ENCODE measurements around the gene IL37. TPM values are rescaled to one million over a fixed set of nuclear protein-coding genes. Genes with fewer than 3 reads are reported as not detected.
A peak's percentile ranks its signal among the peaks of the same experiment; 100 is the strongest.
"Not testable (repeated sequence)": the region's sequence is repeated elsewhere in the genome, so short reads cannot be mapped to it uniquely, and the experiment has no call there.

Gene IL37
- total and polyA plus RNA-seq, 5 experiments from 2014 or later: not detected

- H3K4me3 Mint-ChIP-seq: no peak overlapping the region
- ATAC-seq (no peak), DNase-seq (no peak)
- peak overlapping the region in 3 of 10 donors; percentile 4 to 66 (median 35) for H3K27ac Mint-ChIP-seq
- H3K9me3 Mint-ChIP-seq: peaks cover 0 to 11% (median 0%) of the 10 kb centered on the region in 9 donors
- H3K27me3 Mint-ChIP-seq: peaks cover 0 to 3% (median 0%) of the 10 kb centered on the region in 5 donors
- H3K36me3 Mint-ChIP-seq: no peaks in the 10 kb centered on the region
- POLR2A ChIA-PET: no interaction called here
- H3K4me1 Mint-ChIP-seq: peaks cover 2 to 31% (median 8%) of the 10 kb centered on the region in 4 donors
Observed at GRCh38 chr2:112918256-112918655, 7.3 kb downstream of the IL37 start.

DNA sequence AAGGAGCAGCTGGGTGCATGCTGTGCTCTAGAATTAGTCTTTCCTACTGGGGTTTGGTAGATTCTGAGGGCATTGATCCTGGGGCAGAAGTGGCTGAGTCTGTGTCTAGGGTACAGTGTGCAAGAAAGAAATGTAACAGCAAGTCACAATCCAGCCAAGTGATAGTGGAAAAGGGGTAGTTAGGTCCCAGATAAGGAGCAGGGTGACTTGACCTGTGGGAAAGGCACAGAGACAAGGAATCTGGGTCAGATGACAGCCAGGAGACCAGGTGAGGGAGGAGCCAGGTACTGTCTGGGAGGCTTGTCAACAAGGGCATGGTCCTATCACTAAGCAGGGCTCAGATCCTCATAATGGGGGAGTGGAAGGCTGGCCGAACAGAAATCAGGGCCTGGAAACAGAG lies 8.1 kb downstream of the IL37 start:
- Mint-ChIP-seq H3K4me3 (no peak overlapping the region), H3K27me3 (peaks cover 0 to 3% (median 0%) of the 10 kb centered on the region in 5 donors), H3K4me1 (peaks cover 2 to 31% (median 8%) of the 10 kb centered on the region in 4 donors), H3K36me3 (no peaks in the 10 kb centered on the region), H3K9me3 (peaks cover 0 to 11% (median 0%) of the 10 kb centered on the region in 9 donors), H3K27ac (peak overlapping the region in 2 of 10 donors; percentile 14 to 83)
- POLR2A ChIA-PET: no interaction called here
- DNase-seq (no peak), ATAC-seq (no peak)

DNA sequence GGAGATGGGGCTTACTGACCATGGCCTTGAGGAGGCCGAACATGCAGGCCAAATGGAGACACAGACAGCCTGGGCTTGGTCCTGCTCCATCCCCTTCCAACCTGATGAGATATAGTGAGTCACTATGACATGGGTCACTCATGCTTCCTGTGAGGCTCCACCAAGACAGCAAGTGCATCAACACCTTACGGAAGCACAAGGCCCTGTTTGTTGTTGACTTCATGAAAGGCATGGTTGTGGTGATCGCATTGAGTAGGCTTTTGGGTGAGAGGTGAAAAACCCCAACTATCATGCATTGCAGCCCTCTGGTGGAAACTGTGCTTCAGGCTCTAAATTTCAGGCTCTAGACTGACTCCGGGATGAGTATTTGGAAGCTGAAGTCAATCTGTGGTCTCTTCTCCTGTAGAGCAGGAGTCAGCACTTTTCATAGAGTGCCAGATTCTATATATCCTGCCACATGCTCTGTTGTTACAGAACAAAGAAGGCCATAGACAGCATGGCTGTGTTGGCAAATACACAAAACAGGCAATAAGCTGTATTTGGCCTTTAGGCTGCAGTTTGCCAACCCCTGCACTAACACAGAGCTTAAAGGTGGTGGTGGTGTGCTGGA lies 10.1 kb downstream of the IL37 start:
- POLR2A ChIA-PET: no interaction called here
- Mint-ChIP-seq H3K27ac (peak overlapping the region in 4 of 10 donors; percentile 14 to 93 (median 84)), H3K4me1 (peaks cover 0 to 16% (median under 1%) of the 10 kb centered on the region in 4 donors), H3K9me3 (peaks cover 0 to 11% (median 0%) of the 10 kb centered on the region in 9 donors), H3K36me3 (no peaks in the 10 kb centered on the region), H3K27me3 (peaks cover 0 to 3% (median 0%) of the 10 kb centered on the region in 5 donors), H3K4me3 (no peak overlapping the region)
- ATAC-seq: peak in 1 of 2 donors; percentile 25
- peak in 1 of 10 donors; percentile 31 for DNase-seq

DNA sequence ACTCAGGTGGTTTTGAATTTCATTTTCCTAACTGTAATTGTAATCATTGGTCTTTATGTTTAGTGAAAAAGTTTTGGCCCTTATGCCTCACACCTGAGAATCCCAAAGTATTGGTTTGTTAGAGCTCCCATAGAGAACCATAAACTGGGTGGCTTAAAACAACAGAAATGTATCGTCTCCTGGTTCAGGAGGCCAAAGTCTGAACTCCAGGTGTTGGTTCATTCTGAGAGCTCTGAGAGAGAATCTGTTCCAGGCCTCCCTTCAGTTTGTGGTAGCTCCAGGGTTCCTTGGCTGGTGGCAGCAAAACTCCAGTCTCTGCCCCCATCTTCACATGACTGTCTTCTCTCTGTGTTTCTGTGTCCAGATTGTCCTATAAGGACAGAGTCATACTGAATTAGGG lies 11.0 kb downstream of the IL37 start:
- peaks cover 0 to 3% (median 0%) of the 10 kb centered on the region in 5 donors for H3K27me3 Mint-ChIP-seq
- ATAC-seq (no peak), DNase-seq (no peak)
- no peak overlapping the region for H3K27ac Mint-ChIP-seq
- POLR2A ChIA-PET: no interaction called here
- no peaks in the 10 kb centered on the region for H3K36me3 Mint-ChIP-seq
- H3K4me3 Mint-ChIP-seq: no peak overlapping the region
- peaks cover 0 to 6% (median 0%) of the 10 kb centered on the region in 4 donors for H3K4me1 Mint-ChIP-seq
- peaks cover 0 to 11% (median 0%) of the 10 kb centered on the region in 9 donors for H3K9me3 Mint-ChIP-seq

DNA sequence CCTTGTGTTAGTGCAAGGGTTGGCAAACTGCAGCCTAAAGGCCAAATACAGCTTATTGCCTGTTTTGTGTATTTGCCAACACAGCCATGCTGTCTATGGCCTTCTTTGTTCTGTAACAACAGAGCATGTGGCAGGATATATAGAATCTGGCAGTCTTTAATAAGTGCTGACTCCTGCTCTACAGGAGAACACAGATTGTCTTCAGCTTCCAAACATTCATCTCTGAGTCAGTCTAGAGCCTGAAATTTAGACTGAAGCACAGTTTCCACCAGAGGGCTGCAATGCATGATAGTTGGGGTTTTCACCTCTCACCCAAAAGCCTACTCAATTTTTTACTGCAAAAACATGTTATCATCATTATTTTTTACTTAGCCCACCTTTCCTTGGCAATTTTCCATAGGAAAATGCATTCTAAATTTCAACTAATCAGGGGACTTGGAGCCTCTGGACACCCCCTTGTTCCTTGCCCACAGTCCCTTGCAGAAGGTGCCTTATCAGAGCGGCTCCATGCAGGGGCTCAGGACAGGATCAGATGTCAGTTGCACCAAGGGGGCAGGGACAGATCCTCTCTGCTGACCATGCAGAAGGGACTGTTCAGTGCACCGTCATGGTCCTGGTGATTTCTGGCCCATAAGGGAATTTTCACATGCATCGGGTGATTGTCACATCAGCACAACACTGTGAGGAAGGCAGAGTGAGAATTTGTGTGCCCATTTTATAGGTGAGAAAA lies 12.4 kb downstream of the IL37 start:
- POLR2A ChIA-PET: no interaction called here
- DNase-seq (no peak), ATAC-seq (no peak)
- no peak overlapping the region for H3K27ac Mint-ChIP-seq
- no peak overlapping the region for H3K4me3 Mint-ChIP-seq
- peaks cover 0 to 3% (median 0%) of the 10 kb centered on the region in 5 donors for H3K27me3 Mint-ChIP-seq
- H3K36me3 Mint-ChIP-seq: no peaks in the 10 kb centered on the region
- H3K9me3 Mint-ChIP-seq: peaks cover 0 to 11% (median 0%) of the 10 kb centered on the region in 9 donors
- peaks cover 0 to 6% (median 0%) of the 10 kb centered on the region in 4 donors for H3K4me1 Mint-ChIP-seq

DNA sequence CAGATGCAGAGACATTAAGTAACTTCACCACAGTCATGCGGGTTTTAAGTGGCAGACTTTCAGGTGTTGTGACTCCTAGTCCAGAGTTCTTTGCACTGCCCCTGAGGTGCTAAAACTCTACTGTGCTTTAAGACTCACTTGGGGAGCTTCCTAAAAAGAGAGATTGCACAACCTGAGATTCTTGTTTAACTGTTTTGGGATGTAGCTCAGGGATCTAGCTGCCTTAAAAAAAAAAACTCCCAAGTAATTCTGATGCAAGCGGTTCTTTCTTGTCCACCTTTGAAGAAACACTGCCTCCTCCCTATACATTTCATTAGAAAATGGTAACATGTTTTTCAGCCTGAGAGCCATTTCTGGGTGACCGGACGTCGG lies 13.0 kb downstream of the IL37 start:
- H3K36me3 Mint-ChIP-seq: no peaks in the 10 kb centered on the region
- peaks cover 0 to 6% (median 0%) of the 10 kb centered on the region in 4 donors for H3K4me1 Mint-ChIP-seq
- no peak overlapping the region for H3K4me3 Mint-ChIP-seq
- peaks cover 0 to 3% (median 0%) of the 10 kb centered on the region in 5 donors for H3K27me3 Mint-ChIP-seq
- H3K27ac Mint-ChIP-seq: no peak overlapping the region
- DNase-seq (no peak), ATAC-seq (no peak)
- H3K9me3 Mint-ChIP-seq: peaks cover 0 to 11% (median 0%) of the 10 kb centered on the region in 9 donors
- POLR2A ChIA-PET: no interaction called here

DNA sequence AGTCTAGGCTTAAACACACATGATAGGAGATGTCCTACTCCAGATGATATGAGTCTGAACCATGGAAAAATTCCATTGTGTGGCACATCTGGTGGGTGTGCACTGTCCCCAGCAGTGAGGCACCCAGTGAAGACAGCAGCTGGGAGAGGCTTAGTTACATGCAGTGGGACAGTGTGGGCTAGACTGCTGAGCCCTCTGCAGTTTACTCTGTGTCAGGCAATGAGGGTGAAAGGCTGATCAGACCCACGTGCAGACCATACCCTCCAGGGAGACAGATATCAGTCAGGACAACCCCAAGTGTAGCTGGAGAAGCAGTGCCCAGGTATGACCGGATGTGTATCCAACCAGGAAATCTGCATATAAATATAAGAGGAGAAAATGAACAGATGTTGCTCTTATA lies 13.4 kb downstream of the IL37 start:
- Mint-ChIP-seq H3K36me3 (no peaks in the 10 kb centered on the region), H3K27me3 (peaks cover 0 to 3% (median 0%) of the 10 kb centered on the region in 5 donors), H3K27ac (no peak overlapping the region), H3K9me3 (peaks cover 0 to 8% (median 0%) of the 10 kb centered on the region in 9 donors), H3K4me3 (no peak overlapping the region), H3K4me1 (peaks cover 0 to 6% (median 0%) of the 10 kb centered on the region in 4 donors)
- POLR2A ChIA-PET: no interaction called here
- DNase-seq (no peak), ATAC-seq (no peak)

DNA sequence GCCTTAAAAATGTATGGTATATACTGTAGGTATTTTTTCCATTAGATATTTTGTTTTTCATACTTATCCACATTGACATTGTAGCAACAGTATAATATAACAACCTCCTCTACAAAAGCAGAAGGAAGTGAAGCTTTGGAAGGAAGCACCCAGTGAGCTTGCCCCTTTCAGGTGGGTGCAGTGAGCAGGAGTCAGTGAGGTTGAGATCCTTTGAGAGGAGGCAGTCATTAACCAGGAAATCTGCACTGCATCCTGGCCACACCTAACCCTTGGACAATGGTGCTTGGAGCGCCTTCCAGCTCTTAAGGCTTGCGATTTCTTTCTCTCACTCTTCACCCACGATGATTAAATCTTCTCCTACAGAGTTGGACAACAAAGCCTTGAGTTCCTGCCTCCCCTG lies 13.9 kb downstream of the IL37 start:
- Mint-ChIP-seq H3K9me3 (peaks cover 0 to 4% (median 0%) of the 10 kb centered on the region in 9 donors), H3K4me1 (peaks cover 0 to 6% (median 0%) of the 10 kb centered on the region in 4 donors), H3K36me3 (no peaks in the 10 kb centered on the region), H3K4me3 (no peak overlapping the region), H3K27me3 (peaks cover 0 to 2% (median 0%) of the 10 kb centered on the region in 5 donors), H3K27ac (no peak overlapping the region)
- POLR2A ChIA-PET: no interaction called here
- ATAC-seq (no peak), DNase-seq (no peak)

GRCh38 chr2:112926707-112927106 lies 15.7 kb downstream of the IL37 start:
- Mint-ChIP-seq H3K27me3 (peaks cover 0 to 2% (median 0%) of the 10 kb centered on the region in 5 donors), H3K4me3 (no peak overlapping the region), H3K36me3 (no peaks in the 10 kb centered on the region), H3K9me3 (no peaks in the 10 kb centered on the region), H3K27ac (no peak overlapping the region), H3K4me1 (no peaks in the 10 kb centered on the region)
- POLR2A ChIA-PET: no interaction called here
- no peak for ATAC-seq
- DNase-seq: no peak

DNA sequence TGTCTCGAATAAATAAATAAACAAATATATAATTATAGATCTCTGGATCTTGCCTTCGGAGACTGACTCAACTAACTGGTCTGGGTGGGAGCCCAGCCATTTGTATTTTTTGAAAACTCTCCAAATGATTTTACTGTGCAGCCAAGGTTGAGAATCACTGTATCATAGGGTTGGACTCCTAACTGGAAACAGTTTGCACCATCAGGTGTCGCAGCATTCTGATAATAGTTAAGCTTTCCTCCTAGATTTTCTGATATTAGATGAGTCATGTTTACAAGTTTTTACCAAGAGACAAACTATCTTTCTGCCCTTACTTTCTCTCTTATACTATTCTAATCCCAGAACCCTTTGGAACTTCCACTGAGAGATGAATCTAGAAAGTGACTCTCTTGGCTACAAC lies 16.8 kb downstream of the IL37 start:
- no peaks in the 10 kb centered on the region for H3K4me1 Mint-ChIP-seq
- POLR2A ChIA-PET: no interaction called here
- H3K9me3 Mint-ChIP-seq: no peaks in the 10 kb centered on the region
- H3K4me3 Mint-ChIP-seq: no peak overlapping the region
- no peaks in the 10 kb centered on the region for H3K36me3 Mint-ChIP-seq
- H3K27ac Mint-ChIP-seq: no peak overlapping the region
- ATAC-seq: no peak
- H3K27me3 Mint-ChIP-seq: peaks cover 0 to 2% (median 0%) of the 10 kb centered on the region in 5 donors
- no peak for DNase-seq

DNA sequence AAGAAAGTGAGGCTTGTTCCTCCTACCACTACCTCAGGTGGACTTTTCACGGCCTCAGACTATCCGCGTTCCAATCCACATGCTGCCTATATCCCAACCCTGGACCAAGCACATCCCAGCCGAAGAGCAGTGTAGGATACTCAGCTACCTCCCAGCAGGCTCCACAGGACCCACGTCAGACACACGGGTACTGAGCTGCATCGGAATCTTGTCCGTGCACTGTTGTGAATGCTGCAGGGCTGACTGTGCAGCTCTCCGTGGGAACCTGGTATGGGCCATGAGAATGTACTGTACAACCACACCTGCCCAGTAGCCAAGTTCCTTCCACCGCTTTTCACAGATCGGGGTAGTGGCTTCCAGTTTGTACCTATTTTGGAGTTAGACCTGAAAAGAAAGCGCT lies 22.3 kb downstream of the IL37 start:
- H3K4me1 Mint-ChIP-seq: peaks cover 0 to 5% (median 0%) of the 10 kb centered on the region in 4 donors

DNA sequence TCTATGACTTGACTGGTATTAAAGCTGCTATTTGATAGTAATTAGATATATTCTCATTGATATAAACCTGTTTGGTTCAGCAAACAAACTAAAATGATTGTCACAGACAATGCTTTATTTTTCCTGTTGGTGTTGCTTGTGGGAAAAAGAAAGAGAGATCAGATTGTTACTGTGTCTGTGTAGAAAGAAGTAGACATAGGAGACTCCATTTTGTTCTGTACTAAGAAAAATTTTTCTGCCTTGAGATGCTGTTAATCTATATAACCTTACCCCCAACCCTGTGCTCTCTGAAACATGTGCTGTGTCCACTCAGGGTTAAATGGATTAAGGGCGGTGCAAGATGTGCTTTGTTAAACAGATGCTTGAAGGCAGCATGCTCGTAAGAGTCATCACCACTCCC lies 23.2 kb downstream of the IL37 start:
- H3K4me1 Mint-ChIP-seq, ATAC-seq, H3K4me3 Mint-ChIP-seq, H3K27ac Mint-ChIP-seq, H3K9me3 Mint-ChIP-seq, DNase-seq, H3K36me3 Mint-ChIP-seq, H3K27me3 Mint-ChIP-seq, POLR2A ChIA-PET: not testable (repeated sequence)

More for the DNA sequence above, 22.3 kb downstream of the IL37 start:
- Mint-ChIP-seq H3K4me3 (no peak overlapping the region), H3K9me3 (no peaks in the 10 kb centered on the region), H3K27ac (no peak overlapping the region), H3K36me3 (no peaks in the 10 kb centered on the region), H3K27me3 (peaks cover 0 to 5% (median 0%) of the 10 kb centered on the region in 5 donors)
- ATAC-seq: no peak
- DNase-seq: no peak
- POLR2A ChIA-PET: no interaction called here

DNA sequence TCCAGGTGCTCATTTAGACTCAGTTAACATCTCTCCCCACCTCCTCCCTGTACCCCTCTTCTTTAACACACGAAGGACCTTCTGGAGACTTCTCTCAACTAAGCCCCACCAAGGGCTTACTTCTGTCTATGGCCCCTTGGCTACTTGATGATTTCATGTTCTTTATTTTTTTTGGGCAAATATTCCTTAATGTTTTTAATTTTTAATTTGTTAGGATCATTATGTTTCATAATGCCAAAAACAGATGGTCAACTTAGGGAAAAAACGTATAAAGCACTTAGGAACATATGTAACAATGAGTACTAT lies 25.9 kb downstream of the IL37 start:
- H3K9me3 Mint-ChIP-seq: no peaks in the 10 kb centered on the region
- no peak overlapping the region for H3K27ac Mint-ChIP-seq
- no peak overlapping the region for H3K4me3 Mint-ChIP-seq
- POLR2A ChIA-PET: no interaction called here
- H3K27me3 Mint-ChIP-seq: peaks cover 0 to 3% (median 0%) of the 10 kb centered on the region in 5 donors
- H3K4me1 Mint-ChIP-seq: peaks cover 0 to 6% (median 3%) of the 10 kb centered on the region in 4 donors
- DNase-seq (no peak), ATAC-seq (no peak)
- H3K36me3 Mint-ChIP-seq: no peaks in the 10 kb centered on the region
